Neural progenitor cell (in vitro differentiated cells): ENCODE data around the gene KCNJ16. TPM values are rescaled to one million over a fixed set of nuclear protein-coding genes. Genes with fewer than 3 reads are reported as not detected.

Source experiments
- DNase-seq: peaks from one replicate; pipeline ENCODE4 v3.0.0-alpha.2; 2016; ENCODE audit warnings: low spot score
- H2AFZ ChIP-seq: fragments of 200-600 bp; sonication (generic); replicated peaks from 2 replicates; pipeline ENCODE4 v1.6.1; 2016; ENCODE audit warnings: antibody characterized with exemption
- H3F3A ChIP-seq: fragments of 200-600 bp; sonication (generic); 2 replicates; pipeline ENCODE4 v1.6.1; 2016; ENCODE audit warnings: antibody characterized with exemption, low read depth
- H3K27ac ChIP-seq: fragments of 200-600 bp; sonication (generic); 2 replicates; pipeline ENCODE4 v1.5.1; 2016; ENCODE audit warnings: mild to moderate bottlenecking
- H3K27me3 ChIP-seq: fragments of 200-600 bp; sonication (generic); 2 replicates; pipeline ENCODE4 v1.6.1; 2016; ENCODE audit warnings: mild to moderate bottlenecking, moderate library complexity
- H3K36me3 ChIP-seq: fragments of 200-600 bp; sonication (generic); 2 replicates; pipeline ENCODE4 v1.5.1; 2016
- H3K4me1 ChIP-seq: fragments of 200-600 bp; sonication (generic); 2 replicates; pipeline ENCODE4 v1.6.1; 2016; ENCODE audit warnings: mixed run types
- H3K4me2 ChIP-seq: fragments of 200-600 bp; sonication (generic); 2 replicates; pipeline ENCODE4 v1.6.1; 2016
- H3K4me3 ChIP-seq: fragments of 200-600 bp; sonication (generic); 2 replicates; pipeline ENCODE4 v1.5.1; 2016
- H3K79me2 ChIP-seq: fragments of 200-600 bp; sonication (generic); 2 replicates; pipeline ENCODE4 v1.6.1; 2016; ENCODE audit warnings: low read depth
- H3K9ac ChIP-seq: fragments of 200-600 bp; sonication (generic); 2 replicates; pipeline ENCODE4 v1.6.1; 2016
- H3K9me3 ChIP-seq: fragments of 200-600 bp; sonication (generic); 2 replicates; pipeline ENCODE4 v1.5.1; 2016; ENCODE audit warnings: low read depth
- H4K20me1 ChIP-seq: fragments of 200-600 bp; sonication (generic); 2 replicates; pipeline ENCODE4 v1.6.1; 2016; ENCODE audit warnings: low read depth
- H3K27ac Mint-ChIP-seq: 3 replicates; pipeline ENCODE4 v1.8.0; 2021; ENCODE audit warnings: mixed read lengths
- H3K27me3 Mint-ChIP-seq: 2 replicates; pipeline ENCODE4 v1.8.0; 2022; ENCODE audit warnings: low read depth, mild to moderate bottlenecking, inconsistent platforms, moderate library complexity, mixed read lengths; ENCODE audit not compliant: insufficient read depth
- H3K36me3 Mint-ChIP-seq: 3 replicates; pipeline ENCODE4 v1.8.0; 2021; ENCODE audit warnings: mixed read lengths
- H3K4me1 Mint-ChIP-seq: 3 replicates; pipeline ENCODE4 v1.8.0; 2021; ENCODE audit warnings: mixed read lengths
- H3K4me3 Mint-ChIP-seq: 3 replicates; pipeline ENCODE4 v1.8.0; 2021; ENCODE audit warnings: mild to moderate bottlenecking, moderate library complexity, mixed read lengths
- H3K9me3 Mint-ChIP-seq: 3 replicates; pipeline ENCODE4 v1.8.0; 2020; ENCODE audit warnings: mixed read lengths
- EZH2 ChIP-seq: fragments of 200-600 bp; sonication (generic); IDR thresholded peaks from 2 replicates; pipeline ENCODE4 v1.6.1; 2017; ENCODE audit warnings: antibody characterized with exemption, mild to moderate bottlenecking, moderate library complexity
- EZH2phosphoT487 ChIP-seq: fragments of 200-600 bp; sonication (generic); IDR thresholded peaks from 2 replicates; pipeline ENCODE4 v1.6.1; 2017; ENCODE audit warnings: antibody characterized with exemption
- total RNA-seq: library from RNA; depleted of rRNA; stranded (reverse); fragments of >200 nt; gene quantifications from 2 replicates; pipeline ENCODE4 v1.2.3, GENCODE V29; 2015; ENCODE audit warnings: low replicate concordance
- TF ChIP-seq, protein P1 (sequence below): fragments of 200-600 bp; sonication (generic); IDR thresholded peaks from 2 replicates; pipeline ENCODE4 v1.5.1; 2017; ENCODE audit warnings: antibody characterized with exemption, mild to moderate bottlenecking

Gene KCNJ16
- total RNA-seq, 1 donor from 2014 or later = not detected

DNA sequence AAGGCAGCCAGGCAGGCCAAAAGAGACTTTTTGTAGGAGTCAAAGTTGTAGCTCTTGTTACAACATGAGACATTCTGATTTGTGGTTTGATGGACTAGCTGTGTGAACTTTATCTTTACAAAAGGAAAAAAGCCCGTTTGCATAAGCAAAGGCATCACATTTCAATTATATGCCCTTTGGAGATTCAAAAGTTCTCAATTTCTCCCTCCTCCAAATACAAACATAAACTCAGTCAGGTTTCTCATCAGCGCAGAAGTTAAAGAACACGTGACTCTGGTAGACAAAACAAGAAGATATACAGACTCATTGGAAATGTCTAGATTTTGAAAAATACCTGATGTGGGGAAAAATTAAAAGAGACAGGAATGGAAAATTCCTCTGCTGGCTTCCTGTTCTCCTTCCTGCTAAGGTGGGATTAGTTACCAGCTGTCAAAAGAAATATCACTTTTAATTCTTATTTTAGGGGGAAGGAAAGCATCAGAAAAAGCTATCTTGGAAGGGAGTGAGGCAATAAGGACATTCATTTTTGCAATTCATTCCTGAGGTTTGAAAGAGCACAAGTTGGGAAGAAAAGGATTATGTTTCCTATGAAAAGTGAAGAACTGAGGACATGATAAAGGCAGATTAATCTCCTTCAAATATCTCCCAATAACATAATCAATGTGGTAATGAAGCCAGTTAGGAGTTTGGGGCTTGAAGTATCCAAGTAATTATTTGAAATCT lies 4.6 kb upstream of the KCNJ16 start:
- no peak overlapping the region for H3K9ac ChIP-seq
- TF ChIP-seq EZH2 (no peak), EZH2phosphoT487 (no peak)
- TF ChIP-seq, protein P1, sequence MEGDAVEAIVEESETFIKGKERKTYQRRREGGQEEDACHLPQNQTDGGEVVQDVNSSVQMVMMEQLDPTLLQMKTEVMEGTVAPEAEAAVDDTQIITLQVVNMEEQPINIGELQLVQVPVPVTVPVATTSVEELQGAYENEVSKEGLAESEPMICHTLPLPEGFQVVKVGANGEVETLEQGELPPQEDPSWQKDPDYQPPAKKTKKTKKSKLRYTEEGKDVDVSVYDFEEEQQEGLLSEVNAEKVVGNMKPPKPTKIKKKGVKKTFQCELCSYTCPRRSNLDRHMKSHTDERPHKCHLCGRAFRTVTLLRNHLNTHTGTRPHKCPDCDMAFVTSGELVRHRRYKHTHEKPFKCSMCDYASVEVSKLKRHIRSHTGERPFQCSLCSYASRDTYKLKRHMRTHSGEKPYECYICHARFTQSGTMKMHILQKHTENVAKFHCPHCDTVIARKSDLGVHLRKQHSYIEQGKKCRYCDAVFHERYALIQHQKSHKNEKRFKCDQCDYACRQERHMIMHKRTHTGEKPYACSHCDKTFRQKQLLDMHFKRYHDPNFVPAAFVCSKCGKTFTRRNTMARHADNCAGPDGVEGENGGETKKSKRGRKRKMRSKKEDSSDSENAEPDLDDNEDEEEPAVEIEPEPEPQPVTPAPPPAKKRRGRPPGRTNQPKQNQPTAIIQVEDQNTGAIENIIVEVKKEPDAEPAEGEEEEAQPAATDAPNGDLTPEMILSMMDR = no peak
- H3K4me3 ChIP-seq = no peak overlapping the region
- no peaks in the 10 kb centered on the region for H3K27me3 Mint-ChIP-seq
- DNase-seq = no peak
- no peaks in the 10 kb centered on the region for H4K20me1 ChIP-seq
- no peaks in the 10 kb centered on the region for H3K36me3 ChIP-seq
- no peak overlapping the region for H3K27ac Mint-ChIP-seq
- H3K4me2 ChIP-seq = no peak overlapping the region
- no peak overlapping the region for H2AFZ ChIP-seq
- no peaks in the 10 kb centered on the region for H3F3A ChIP-seq
- H3K27ac ChIP-seq = no peak overlapping the region
- no peaks in the 10 kb centered on the region for H3K27me3 ChIP-seq
- H3K4me3 Mint-ChIP-seq = no peak overlapping the region
- no peaks in the 10 kb centered on the region for H3K4me1 ChIP-seq
- no peaks in the 10 kb centered on the region for H3K9me3 Mint-ChIP-seq
- H3K79me2 ChIP-seq = no peaks in the 10 kb centered on the region
- H3K36me3 Mint-ChIP-seq = no peaks in the 10 kb centered on the region
- H3K9me3 ChIP-seq = no peaks in the 10 kb centered on the region
- peaks cover 5% of the 10 kb centered on the region for H3K4me1 Mint-ChIP-seq

DNA sequence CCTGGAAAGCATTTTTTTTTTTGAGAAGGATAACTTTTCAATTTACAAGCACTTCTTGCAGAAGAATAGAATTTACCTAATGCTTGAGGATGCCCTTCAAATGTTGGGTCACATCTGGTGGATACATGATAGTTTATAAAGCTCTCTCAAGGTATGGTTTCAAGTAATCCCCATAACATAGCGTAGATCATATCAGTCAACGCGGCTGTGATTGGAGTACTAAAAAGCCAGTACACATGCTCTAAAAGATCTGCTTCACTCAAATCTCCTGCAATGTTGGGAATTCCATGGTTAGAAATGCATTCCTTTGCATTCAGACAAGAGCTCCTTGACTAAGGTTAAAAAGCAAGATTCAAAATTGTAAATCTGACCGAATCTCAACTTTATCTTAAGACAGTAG lies 3.9 kb upstream of the KCNJ16 start:
- no peaks in the 10 kb centered on the region for H3K36me3 Mint-ChIP-seq
- Histone ChIP-seq H3F3A (no peaks in the 10 kb centered on the region), H4K20me1 (no peaks in the 10 kb centered on the region), H3K4me2 (no peak overlapping the region), H3K9ac (no peak overlapping the region), H3K79me2 (no peaks in the 10 kb centered on the region), H3K9me3 (no peaks in the 10 kb centered on the region), H3K36me3 (no peaks in the 10 kb centered on the region), H3K4me1 (no peaks in the 10 kb centered on the region), H3K27me3 (no peaks in the 10 kb centered on the region), H2AFZ (no peak overlapping the region), H3K27ac (no peak overlapping the region), H3K4me3 (no peak overlapping the region)
- H3K4me1 Mint-ChIP-seq = peaks cover 5% of the 10 kb centered on the region
- H3K4me3 Mint-ChIP-seq = no peak overlapping the region
- H3K27ac Mint-ChIP-seq = no peak overlapping the region
- H3K9me3 Mint-ChIP-seq = no peaks in the 10 kb centered on the region
- no peak for TF ChIP-seq EZH2phosphoT487
- TF ChIP-seq, protein P1 = no peak
- TF ChIP-seq EZH2 = no peak
- DNase-seq = no peak
- H3K27me3 Mint-ChIP-seq = no peaks in the 10 kb centered on the region

DNA sequence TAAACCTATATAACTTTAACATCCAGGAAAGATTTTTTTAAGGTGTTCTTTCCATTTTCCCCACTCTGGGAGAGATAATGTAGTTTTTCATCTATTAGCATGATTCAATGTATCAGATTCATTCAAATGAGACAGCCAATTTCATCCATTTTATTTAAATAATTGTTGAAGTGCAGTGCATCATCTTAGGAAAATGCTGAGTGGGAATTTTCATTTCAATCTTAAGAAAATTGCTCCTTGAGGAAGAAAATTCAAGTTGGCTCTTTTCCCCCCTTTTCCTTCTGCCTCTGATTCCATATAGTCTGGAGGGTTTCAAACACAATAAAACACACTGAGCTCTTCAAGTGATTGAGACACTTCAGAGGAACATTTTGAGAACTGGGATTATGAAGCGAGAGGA lies 3.4 kb upstream of the KCNJ16 start:
- no peaks in the 10 kb centered on the region for H3K36me3 Mint-ChIP-seq
- DNase-seq = no peak
- Histone ChIP-seq H3K9me3 (no peaks in the 10 kb centered on the region), H3K79me2 (no peaks in the 10 kb centered on the region), H3K27ac (no peak overlapping the region), H4K20me1 (no peaks in the 10 kb centered on the region), H3K9ac (no peak overlapping the region), H3K27me3 (no peaks in the 10 kb centered on the region), H2AFZ (no peak overlapping the region), H3K4me2 (no peak overlapping the region), H3K4me3 (no peak overlapping the region), H3K4me1 (no peaks in the 10 kb centered on the region), H3F3A (no peaks in the 10 kb centered on the region), H3K36me3 (no peaks in the 10 kb centered on the region)
- TF ChIP-seq EZH2 (no peak), EZH2phosphoT487 (no peak)
- TF ChIP-seq, protein P1 = no peak
- no peak overlapping the region for H3K27ac Mint-ChIP-seq
- H3K27me3 Mint-ChIP-seq = no peaks in the 10 kb centered on the region
- H3K4me1 Mint-ChIP-seq = peaks cover 5% of the 10 kb centered on the region
- no peak overlapping the region for H3K4me3 Mint-ChIP-seq
- H3K9me3 Mint-ChIP-seq = no peaks in the 10 kb centered on the region
